ENCODE measurements around the gene NOP16. TPM values are rescaled to one million over a fixed set of nuclear protein-coding genes. Genes with fewer than 3 reads are reported as not detected.

NOP16 gene
- total RNA-seq, 1 donor from 2014 or later: 27.7 TPM

DNA sequence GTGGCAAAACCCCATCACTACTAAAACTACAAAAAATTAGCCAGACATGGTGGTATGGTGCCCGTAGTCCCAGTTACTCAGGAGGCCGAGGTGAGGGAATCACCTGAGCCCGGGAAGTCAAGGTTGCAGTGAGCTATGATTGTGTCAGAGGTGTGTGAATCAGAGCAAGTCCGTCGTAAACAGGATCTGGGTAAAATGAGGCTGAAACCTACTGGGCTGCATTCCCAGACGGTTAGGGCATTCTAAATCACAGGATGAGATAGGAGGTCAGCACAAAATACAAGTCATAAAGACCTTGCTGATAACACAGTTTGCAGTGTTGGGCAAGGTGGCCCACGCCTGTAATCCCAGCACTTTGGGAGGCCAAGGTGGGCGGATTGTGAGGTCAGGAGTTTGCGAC is 29.9 kb upstream of the NOP16 start:
- TF ChIP-seq, protein P1, sequence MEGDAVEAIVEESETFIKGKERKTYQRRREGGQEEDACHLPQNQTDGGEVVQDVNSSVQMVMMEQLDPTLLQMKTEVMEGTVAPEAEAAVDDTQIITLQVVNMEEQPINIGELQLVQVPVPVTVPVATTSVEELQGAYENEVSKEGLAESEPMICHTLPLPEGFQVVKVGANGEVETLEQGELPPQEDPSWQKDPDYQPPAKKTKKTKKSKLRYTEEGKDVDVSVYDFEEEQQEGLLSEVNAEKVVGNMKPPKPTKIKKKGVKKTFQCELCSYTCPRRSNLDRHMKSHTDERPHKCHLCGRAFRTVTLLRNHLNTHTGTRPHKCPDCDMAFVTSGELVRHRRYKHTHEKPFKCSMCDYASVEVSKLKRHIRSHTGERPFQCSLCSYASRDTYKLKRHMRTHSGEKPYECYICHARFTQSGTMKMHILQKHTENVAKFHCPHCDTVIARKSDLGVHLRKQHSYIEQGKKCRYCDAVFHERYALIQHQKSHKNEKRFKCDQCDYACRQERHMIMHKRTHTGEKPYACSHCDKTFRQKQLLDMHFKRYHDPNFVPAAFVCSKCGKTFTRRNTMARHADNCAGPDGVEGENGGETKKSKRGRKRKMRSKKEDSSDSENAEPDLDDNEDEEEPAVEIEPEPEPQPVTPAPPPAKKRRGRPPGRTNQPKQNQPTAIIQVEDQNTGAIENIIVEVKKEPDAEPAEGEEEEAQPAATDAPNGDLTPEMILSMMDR (IDR thresholded peaks at IDR 0.05; ENCODE audit: unreplicated experiment): no peak
- DNase-seq (ENCODE audit: low spot score in 2 of 2, unreplicated experiment in 2 of 2): no peak

DNA sequence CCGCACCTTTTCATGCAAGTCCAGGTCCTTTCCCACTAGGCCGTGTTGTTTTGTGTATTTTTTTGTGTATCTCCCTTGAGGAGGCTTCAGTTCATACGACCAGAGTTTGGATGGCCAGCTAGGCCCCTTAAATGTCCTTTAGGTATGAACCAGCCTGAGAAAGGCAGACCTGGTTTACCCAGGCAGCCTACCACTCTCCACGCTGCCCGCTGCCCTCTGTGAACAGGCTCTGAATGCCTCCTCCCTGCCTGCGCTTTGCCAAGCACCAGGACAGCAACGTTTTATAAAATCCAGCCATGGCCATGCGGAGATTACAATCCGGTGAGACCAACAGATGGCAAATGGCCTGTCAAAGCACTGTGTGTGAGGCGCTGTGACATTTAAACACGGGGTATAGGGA is 28.6 kb upstream of the NOP16 start:
- Mint-ChIP-seq H3K27me3 (ENCODE audit: low read depth) (no peaks in the 10 kb centered on the region), H3K4me3 (peak overlapping the region; percentile 60), H3K9me3 (peaks cover 16% of the 10 kb centered on the region), H3K36me3 (no peaks in the 10 kb centered on the region), H3K27ac (peak overlapping the region; percentile 47), H3K4me1 (peaks cover 25% of the 10 kb centered on the region)
- DNase-seq (ENCODE audit: low spot score in 2 of 2, unreplicated experiment in 2 of 2): no peak
- TF ChIP-seq, protein P1 (IDR thresholded peaks at IDR 0.05; ENCODE audit: unreplicated experiment): no peak

More for the DNA sequence above, 29.9 kb upstream of the NOP16 start:
- H3K27ac Mint-ChIP-seq: no peak overlapping the region
- peaks cover 23% of the 10 kb centered on the region for H3K4me1 Mint-ChIP-seq
- H3K9me3 Mint-ChIP-seq: peaks cover 16% of the 10 kb centered on the region
- no peak overlapping the region for H3K4me3 Mint-ChIP-seq
- no peaks in the 10 kb centered on the region for H3K36me3 Mint-ChIP-seq
- no peaks in the 10 kb centered on the region for H3K27me3 Mint-ChIP-seq (ENCODE audit: low read depth)

DNA sequence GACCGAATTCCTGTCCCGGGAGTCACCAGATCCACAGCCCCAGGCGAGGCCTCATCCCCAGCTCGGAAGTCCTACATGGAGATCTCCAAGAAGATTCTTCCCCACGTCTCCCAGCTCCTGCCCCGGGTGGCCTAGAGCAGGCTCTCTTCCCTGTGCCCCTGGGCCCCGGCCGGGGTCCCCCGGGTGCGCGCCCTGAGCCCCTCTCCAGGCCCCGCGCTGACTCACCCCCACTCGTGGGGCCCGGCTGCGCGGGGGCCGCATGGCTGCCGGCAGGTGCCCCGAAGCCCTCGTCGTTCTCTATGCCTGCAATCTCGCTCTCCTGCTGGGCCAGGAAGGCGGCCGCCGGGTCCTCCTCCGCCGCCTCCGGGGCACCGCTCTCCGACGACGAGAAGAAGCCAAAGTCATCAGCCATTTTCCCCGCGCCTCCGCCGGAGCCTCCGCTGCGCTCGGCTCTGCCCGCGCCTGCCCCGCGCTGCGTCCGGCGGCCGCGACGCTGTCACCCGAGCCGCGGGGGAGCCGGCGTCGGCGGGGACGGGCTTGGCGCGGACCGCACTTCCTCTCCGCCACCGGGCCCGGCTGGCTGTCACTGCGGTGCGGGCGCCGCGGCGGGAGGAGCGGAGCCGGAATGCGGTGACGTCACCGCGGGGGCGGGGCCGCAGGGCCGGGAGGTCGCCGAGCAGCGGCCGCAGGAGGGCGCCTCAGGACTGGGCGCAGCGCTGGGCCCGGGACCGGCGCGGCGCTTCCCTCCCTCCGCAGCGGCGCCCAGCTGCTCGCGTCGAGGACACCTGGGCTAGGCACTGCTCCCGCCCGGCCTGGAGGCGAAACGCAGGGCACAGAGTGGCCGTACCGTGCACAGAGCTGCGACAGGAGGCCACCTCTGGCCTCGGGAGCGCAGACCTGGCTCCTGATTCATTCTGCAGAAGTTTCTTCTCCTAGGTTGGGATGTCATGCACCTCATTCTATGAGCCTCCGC is 27.8 kb upstream of the NOP16 start, which contains the start of gene CLTB:
Gene CLTB (minus strand): TSS at position 588 of the 973 bp plus-strand sequence. CDS start 176 bp downstream, at position 412.
- peak within 1 kb of the TSS; percentile 69 for H3K4me3 Mint-ChIP-seq
- no peaks in the 10 kb centered on the region for H3K36me3 Mint-ChIP-seq
- H3K4me1 Mint-ChIP-seq: peaks cover 25% of the 10 kb centered on the region
- H3K27ac Mint-ChIP-seq: peak within 1 kb of the TSS; percentile 86
- TF ChIP-seq, protein P1 (IDR thresholded peaks at IDR 0.05; ENCODE audit: unreplicated experiment): peak; percentile 47
- no peaks in the 10 kb centered on the region for H3K27me3 Mint-ChIP-seq (ENCODE audit: low read depth)
- DNase-seq (ENCODE audit: low spot score in 2 of 2, unreplicated experiment in 2 of 2): peak; percentile 85 to 93
- H3K9me3 Mint-ChIP-seq: peaks cover 11% of the 10 kb centered on the region

DNA sequence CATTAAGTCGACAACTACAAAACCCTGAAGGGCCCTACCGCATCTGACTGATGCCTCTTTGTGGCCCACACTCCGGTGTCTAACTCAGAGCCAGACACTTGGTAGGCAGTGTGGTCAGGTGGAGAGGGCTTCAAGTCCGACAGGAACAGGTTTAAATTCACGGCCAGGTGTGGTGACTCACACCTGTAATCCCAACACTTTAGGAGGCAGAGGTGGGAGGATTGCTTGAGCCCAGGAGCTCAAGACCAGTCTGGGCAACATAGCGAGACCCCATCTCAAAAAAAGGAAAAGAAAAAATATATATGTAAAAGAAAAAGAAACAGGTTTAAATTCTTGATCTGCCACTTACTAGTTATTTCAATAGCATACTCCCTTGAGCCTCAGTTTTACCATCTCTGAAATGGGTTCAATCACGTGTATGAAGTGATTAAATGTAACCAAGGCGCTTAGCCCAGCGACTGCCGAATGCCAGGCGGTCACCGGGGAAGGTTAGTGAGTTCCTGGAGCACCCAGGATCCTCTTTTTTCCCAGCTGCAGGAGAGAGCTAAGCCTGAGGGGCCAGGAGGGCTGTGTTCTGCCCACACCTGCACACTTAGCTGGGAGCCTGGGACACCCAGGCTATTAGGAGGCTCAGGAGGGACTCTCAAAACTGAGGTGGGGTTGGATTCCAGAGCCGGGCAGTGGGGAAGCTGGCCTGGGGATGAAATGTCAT is 27.0 kb upstream of the NOP16 start:
- TF ChIP-seq, protein P1 (IDR thresholded peaks at IDR 0.05; ENCODE audit: unreplicated experiment): no peak
- Mint-ChIP-seq H3K9me3 (peaks cover 3% of the 10 kb centered on the region), H3K27me3 (ENCODE audit: low read depth) (no peaks in the 10 kb centered on the region), H3K27ac (peak overlapping the region; percentile 86), H3K4me3 (peak overlapping the region; percentile 69), H3K36me3 (no peaks in the 10 kb centered on the region), H3K4me1 (peaks cover 25% of the 10 kb centered on the region)
- DNase-seq (ENCODE audit: low spot score in 2 of 2, unreplicated experiment in 2 of 2): no peak

DNA sequence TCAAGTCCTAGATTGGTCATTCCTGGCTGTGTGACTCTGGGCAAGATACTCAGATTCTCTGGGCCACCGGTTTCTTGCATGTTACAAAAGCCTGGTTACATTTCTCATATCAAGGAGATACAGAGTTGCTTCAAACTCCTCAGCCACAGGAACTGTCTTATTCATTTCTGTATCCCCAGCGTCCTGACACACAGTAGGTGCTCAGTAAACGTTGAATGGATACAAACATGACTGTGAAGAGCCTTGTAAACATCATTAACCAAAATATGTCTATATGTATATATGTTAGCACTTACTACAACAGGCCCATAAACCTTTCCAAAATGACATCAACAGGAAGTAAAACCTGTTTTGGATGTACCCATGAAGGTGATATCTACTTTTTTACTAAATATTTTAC is 26.3 kb upstream of the NOP16 start:
- H3K9me3 Mint-ChIP-seq: no peaks in the 10 kb centered on the region
- H3K27ac Mint-ChIP-seq: peak overlapping the region; percentile 39
- no peak for DNase-seq (ENCODE audit: low spot score in 2 of 2, unreplicated experiment in 2 of 2)
- peaks cover 5% of the 10 kb centered on the region for H3K36me3 Mint-ChIP-seq
- peaks cover 25% of the 10 kb centered on the region for H3K4me1 Mint-ChIP-seq
- peak overlapping the region; percentile 69 for H3K4me3 Mint-ChIP-seq
- TF ChIP-seq, protein P1 (IDR thresholded peaks at IDR 0.05; ENCODE audit: unreplicated experiment): no peak
- no peaks in the 10 kb centered on the region for H3K27me3 Mint-ChIP-seq (ENCODE audit: low read depth)

All from mesothelial cell of epicardium (in vitro differentiated cells).